Activated CD4-positive, alpha-beta T cell treated with anti-CD3 and anti-CD28 coated beads, Interleukin-10, Interleukin-2, amounts not matched to agents 100 ng/mL and 50 ng/mL, durations not matched to agents 16 hours and 8 hours (primary cell): ENCODE results near the gene RPEL1.
A peak's percentile ranks its signal among the peaks of the same experiment; 100 is the strongest.
"Not testable (repeated sequence)": the region's sequence is repeated elsewhere in the genome, so short reads cannot be mapped to it uniquely, and the experiment has no call there.

Source experiments
- DNase-seq: peaks from one replicate; pipeline ENCODE4 v3.0.0-alpha.2; 2020

RPEL1 gene

DNA sequence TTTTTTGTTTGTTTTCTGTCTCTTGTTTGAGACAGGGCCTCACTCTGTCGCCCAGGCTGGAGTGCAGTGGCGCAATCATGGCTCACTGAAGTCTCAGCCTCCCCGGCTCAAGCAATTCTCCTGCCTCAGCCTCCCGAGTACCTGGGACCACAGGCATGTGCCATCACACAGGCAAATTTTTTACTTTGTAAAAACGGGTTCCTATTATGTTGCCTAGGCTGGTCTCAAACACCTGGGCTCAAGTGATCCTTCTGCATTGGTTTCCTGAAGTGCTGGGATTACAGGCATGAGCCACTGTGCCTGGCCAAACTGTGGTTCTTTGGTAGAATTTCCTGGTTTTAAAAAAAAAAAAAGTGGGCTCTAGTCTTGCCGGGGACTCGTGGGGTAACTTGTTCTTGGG is at the start of gene RPEL1:
Gene RPEL1 (plus strand): TSS at position 301 of the 400 bp plus-strand sequence. CDS start 110 bp downstream, outside the sequence.
- DNase-seq, result not testable (repeated sequence)

DNA sequence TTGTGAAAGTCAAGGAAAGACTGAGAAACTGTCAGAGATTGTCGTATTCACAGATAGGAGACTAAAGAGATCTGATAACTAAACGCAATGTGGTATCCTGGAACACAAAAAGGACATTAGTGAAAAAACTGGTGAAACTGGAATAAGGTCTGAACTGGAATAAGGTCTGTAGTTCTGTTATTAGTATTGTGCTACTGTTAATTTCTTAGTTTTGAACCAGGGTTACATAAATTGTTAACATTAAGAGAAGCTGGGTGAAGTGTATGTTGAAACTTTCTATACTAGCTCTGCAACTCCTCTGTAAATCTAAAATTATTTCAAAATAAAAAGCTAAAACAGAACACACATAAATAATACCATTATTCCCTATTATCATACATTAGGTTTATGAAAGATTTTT is 49.2 kb upstream of the RPEL1 start:
- no peak for DNase-seq

DNA sequence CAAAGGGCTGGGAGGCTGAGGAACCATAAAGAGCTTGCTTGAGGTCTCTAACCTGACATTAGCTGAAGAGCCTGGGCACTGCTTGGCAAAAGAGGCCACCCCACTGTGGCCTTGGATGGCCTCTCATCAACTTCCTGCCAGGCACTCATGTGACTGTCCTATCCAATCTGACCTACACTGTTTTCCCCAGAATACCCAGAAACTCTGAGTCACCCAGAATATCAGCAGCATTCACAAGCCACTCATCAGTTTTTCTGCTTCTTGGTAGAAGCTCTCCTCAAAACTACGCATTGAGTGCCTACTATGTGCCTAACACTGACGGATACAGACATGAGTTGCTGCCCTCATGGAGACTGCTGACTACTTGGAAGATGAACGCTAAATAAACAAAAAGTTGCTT is 48.5 kb upstream of the RPEL1 start:
- DNase-seq, result peak; percentile 62

DNA sequence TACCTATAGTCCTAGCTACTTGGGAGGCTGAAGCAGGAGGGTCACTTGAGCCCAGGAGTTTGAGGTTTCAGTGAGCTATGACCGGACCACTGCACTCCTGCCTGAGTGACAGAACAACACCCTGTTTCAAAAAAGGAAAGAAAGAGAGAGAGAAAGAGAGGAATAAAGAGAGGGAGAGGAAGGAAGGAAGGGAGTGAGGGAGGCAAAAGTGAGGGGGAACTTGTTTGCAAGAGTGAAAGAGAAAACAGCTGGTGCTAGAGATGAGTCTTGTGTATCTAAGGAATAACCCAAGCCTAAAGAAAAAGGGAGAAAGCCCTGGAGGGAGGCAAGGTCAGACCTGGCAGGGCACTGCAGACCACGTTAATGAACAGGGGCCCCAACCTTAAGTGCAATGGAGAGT is 47.8 kb upstream of the RPEL1 start:
- DNase-seq, result no peak

DNA sequence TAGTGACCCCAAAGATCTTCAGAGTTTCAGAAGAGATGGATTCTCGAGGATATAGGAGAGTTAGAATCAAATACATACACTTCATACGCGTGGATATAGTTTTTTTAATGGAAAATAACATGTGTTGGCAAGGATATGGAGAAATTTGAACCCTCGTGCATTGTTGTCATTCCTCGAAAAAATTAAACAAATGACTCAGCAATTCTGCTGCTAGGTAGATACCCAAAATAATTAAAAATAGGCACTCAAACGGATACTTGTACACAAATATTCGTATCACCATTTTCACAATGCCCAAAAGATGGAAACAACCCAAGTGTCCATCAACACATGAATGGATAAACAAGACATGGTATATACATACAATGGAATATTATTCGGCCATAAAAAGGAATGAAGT is 47.0 kb upstream of the RPEL1 start:
- no peak for DNase-seq

DNA sequence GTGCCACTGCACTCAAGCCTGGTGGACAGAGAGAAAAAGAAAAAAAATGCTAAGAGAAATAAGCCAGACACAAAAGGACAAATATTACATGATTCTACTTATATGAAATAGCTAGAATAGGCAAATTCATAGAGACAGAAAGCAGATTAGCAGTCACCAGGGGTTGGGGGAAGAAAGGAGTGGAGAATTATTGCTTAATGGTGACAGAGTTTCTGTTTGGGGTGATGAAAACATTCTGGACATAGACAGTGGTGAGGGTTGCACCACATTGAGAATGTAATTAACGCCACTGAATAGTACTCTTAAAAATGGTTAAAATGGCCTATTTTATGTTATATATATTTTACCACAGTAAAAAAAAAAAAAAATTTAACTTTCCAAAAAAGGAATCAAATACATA is 46.2 kb upstream of the RPEL1 start:
- no peak for DNase-seq

DNA sequence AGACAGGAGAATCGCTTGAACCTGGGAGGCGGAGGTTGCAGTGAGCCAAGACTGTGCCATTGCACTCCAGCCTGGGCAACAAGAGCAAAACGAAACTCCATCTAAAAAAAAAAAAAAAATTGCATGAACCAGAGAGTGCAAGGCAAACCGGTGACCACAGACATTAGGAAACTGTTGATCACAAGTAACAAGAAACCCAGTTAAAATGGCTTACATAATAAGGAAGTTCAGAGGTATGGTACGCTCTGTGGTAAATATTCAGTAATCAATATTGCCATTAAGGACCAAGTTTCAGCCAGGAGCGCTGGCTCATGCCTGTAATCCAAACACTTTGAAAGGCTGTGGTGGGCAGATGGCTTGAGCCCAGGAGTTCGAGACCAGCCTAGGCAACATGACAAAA is 43.4 kb upstream of the RPEL1 start:
- DNase-seq, result no peak

DNA sequence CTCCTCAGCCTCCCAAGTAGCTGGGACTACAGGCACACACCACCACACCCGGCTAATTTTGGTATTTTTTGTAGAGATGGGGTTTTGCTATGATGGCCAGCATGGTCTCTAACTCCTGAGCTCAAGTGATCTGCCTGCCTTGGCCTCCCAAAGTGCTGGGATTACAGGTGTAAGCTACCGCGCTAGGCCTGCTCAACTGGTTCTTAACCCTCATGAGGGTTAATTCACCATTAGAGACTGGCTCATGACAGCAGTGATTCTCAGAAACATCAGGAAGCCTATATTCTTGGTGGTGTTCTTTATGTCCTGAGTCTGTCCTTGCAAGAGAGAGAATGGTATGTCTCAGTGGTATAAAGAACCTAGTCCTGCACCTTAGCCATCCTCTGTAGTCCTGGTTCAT is 42.2 kb upstream of the RPEL1 start:
- no peak for DNase-seq

DNA sequence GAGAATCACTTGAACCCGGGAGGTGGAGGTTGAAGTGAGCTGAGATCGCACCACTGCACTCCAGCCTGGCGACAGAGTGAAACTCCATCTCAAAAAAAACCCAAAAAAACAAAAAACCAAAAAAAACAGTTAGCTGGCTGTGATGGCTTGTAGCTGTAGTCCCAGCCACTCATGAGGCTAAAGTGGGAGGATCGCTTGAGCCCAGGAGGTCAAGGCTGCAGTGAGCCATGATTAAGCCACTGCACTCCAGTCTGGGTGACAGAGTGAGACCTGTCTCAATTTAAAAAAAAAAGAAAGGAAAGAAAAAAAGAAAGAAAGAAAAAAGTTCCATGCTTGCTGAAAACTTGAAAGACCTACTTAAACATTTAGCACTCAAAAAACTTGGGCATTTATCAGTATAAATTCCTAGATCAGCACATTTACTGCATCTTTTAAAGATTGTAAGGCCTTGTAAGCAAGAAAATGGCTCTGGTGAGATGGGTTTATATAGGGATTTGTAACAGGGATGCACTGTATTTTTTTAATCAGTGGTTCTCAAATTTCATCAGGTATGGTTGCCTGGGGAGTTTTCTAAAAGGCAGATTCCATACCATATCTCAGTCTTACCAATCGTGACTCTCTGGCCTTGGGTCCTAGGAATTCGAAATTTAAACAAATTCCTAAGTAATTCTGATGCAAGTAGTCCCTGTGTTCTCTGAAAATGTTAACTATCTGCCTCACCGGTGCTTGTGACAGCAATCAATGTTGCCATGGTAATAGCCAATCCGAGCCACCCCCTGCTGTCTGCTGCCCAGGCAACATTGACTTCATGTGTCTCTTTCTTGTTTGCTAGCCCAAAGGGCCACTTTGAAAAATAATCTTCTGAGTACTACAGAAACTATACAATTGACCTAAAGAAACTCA is 41.1 kb upstream of the RPEL1 start:
- DNase-seq, result no peak

DNA sequence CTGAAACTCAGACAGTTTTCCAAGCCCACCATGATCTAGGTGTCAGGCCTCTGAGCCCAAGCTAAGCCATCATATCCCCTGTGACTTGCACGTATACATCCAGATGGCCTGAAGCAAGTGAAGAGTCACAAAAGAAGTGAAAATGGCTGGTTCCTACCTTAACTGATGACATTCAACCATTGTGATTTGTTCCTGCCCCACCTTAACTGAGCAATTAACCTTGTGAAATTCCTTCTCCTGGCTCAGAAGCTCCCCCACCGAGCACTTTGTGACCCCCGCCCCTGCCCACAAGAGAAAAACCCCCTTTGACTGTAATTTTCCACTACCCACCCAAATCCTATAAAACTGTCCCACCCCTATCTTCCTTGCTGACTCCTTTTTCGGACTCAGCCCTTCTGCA is 40.3 kb upstream of the RPEL1 start:
- DNase-seq, result not testable (repeated sequence)

DNA sequence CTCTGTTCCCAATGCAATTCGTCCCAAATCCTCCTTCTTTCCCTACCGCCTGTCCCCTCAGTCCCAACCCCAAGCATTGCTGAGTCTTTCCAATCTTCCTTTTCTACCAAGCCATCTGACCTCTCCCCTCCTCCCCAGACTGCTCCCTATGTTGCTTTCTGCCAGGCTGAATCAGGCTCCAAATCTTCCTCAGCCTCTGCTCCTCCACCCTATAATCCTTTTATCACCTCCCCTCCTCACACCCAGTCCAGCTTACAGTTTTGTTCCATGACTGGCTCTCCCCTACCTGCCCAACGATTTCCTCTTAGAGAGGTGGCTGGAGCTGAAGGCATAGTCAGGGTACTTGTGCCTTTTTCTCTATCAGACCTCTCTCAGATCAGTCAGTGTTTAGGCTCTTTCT is 39.0 kb upstream of the RPEL1 start:
- not testable (repeated sequence) for DNase-seq

DNA sequence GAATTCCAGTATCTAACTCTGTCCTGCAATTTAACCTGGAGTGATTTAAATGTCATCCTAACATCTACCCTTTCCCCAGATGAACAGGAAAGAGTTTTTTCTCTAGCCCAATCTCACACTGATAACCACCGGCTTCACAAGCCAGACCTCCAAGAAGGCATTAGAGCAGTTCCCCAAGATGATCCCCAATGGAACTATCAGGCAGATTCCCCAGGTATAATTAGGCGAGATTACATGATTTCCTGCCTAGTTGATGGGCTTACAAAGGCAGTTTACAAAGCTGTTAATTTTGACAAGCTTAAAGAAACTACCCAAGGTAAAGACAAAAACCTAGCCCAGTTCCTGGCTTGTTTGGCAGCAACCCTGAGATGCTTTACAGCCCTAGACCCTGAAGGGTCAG is 38.5 kb upstream of the RPEL1 start:
- DNase-seq, result no peak

DNA sequence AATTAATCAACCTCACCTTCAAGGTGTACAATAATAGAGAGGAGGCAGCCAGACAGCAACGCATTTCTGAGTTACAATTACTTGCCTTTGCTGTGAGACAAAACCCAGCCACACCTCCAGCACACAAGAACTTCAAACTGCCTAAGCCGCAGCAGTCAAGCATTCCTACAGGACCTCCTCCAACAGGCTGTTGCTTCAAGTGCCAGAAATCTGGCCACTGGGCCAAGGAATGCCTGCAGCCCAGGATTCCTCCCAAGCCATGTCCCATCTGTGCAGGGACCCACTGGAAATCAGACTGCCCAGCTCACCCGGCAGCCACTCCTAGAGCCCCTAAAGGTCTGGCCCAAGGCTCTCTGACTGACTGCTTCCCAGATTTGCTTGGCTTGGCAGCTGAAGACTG is 38.0 kb upstream of the RPEL1 start:
- DNase-seq, result not testable (repeated sequence)

DNA sequence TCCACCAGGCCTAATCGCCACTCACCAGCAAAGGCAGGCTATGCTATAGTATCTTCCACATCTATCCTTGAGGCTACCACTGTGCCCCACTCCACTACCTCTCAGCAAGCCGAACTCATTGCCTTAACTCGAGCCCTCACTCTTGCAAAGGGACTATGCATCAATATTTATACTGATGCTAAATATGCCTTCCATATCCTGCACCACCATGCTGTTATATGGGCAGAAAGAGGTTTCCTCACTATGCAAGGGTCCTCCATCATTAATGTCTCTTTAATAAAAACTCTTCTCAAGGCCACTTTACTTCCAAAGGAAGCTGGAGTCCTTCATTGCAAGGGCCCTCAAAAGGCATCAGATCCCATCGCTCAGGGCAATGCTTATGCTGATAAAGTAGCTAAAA is 35.4 kb upstream of the RPEL1 start:
- not testable (repeated sequence) for DNase-seq

DNA sequence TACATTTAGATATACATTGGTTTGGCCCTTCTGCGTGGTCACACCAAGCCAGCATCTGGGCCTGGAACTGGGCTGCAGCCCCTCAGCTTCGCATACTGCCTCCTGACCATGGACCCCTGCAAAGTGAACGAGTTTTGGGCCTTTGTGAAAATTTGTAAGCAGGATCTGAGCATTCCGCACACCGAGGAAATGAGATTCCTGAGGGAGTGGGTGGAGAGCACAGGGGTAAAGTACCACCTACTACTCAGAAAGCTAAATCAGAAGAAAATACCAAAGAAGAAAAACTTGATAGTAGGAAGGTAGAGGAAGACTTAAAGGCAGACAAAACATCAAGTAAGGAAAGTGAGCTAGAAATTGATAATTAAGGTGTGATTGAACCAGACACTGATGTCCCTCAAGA is 30.1 kb upstream of the RPEL1 start:
- no peak for DNase-seq

DNA sequence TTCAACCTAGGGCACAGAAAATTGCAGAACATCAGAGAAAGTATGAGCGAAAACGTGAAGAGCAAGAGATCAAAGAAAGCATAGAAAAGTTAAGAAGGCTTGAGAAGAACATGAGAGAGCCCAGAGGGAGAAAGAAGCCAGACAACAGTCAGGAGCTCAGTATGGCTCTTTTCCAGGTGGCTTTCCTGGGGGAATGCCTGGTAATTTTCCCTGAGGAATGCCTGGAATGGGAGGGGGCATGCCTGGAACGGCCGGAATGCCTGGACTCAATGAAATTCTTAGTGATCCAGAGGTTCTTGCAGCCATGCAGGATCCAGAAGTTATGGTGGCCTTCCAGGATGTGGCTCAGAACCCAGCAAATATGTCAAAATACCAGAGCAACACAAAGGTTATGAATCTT is 29.3 kb upstream of the RPEL1 start:
- DNase-seq, result not testable (repeated sequence)

DNA sequence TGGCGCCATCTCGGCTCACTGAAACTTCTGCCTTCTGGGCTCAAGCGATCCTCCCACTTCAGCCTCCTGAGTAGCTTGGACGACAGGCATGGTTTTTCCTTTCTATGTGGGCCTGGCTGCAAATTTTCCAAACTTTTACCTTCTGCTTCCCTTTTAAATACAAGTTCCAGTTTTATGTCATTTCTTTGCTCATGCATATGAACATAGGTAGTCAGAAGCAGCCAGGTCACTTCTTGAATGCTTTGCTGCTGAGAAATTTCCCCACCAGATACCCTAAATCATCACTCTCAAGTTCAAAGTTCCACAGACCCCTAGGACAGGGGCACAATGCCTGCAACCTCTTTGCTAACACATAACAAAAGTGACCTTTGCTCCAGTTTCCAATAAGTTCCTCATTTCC is 21.6 kb upstream of the RPEL1 start:
- no peak for DNase-seq

DNA sequence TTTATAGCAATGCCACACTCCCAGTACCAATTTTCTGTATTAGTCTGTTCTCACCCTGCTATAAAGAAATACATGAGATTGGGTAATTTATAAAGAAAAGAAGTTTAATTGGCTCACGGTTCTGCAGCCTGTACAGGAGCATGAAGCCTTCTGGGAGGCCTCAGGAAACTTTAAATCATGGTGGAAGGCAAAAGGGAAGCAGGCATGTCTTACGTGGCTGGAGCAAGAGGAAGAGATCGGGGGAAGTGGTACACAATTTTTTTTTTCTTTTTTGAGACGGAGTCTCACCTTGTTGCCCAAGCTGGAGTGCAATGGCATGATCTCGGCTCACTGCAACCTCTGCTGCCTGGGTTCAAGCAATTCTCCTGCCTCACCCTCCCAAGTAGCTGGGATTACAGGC is 21.0 kb upstream of the RPEL1 start:
- not testable (repeated sequence) for DNase-seq

DNA sequence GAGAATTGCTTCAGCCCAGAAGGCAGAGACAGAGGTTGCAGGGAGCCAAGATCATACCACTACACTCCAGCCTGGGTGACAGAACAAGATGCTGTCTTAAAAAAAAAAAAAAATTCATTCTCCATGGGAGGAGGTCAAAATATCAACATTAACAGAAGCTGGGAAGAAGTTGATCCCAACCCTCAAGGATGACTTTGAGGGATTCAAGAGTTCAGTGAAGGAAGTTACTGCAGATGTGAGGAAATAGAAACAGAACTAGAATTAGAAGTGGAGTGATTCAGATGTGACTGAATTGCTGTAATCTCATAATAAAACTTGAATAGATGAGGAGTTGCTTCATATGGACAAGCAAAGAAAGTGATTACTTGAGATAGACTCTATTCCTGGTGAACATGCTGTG is 19.7 kb upstream of the RPEL1 start:
- DNase-seq, result no peak

DNA sequence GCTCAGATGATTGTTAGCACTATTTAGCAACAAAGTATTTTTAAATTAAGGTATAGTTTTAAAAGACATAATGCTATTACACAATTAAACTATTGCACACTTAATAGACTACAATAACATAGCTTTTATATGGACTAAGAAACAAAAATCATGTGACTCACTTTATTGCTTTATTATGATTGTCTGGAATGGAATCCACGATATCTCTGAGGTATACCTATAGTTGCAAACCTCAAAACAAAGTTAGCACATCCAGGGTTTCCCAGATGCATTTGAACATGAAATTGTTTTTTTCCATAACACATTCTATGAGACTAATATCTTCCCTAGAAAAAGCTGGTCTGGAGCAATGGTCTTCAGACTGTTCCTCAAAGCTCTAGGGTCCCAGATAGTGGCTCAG is 18.3 kb upstream of the RPEL1 start:
- DNase-seq, result no peak

DNA sequence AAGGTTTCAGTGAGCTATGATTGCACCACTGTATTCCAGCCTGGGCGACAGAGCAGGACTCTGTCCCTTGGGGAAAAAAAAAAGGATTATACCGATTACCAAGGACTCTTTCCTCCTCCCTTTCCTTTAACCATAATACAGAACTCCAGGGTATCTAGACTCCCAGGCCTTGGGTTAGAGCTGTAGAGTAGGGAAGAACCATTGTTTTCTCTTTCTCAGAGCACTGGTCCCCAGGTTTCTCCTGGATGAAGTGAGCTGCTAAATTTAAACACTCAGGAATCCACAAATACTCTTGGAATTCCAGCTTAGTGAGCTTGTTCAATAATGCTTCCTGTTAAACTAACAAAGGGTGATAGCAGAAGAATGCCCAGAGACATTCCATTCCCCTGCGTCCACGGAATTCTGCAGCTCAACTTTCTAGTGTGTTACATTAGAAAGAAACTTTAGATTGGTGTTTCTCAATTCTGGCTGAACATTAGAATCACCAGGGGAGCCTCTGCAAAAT is 14.6 kb upstream of the RPEL1 start:
- no peak for DNase-seq

DNA sequence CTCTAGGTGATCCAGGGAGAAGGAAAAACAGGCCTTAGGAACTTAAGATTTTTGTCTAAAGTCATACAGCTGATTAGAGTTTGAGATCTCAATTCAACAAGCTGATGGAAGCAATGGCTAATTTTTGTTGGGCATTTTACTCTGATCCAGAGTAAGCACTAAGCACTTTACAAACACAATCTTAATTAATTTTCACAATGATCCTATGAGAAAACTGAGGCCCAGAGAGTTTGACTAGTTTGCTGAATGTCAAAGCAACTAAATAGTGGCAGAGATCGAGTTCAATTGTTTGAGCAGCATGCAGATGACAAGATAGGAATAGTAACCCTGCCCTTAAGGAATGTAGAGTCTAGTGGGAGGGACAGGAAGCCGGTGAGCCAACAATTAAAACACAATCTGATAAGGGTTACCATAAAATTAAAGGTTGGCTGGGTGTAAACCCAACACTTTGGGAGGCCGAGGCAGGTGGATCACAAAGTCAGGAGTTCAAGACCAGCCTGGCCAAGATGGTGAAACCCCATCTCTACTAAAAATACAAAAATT is 13.5 kb upstream of the RPEL1 start:
- no peak for DNase-seq

DNA sequence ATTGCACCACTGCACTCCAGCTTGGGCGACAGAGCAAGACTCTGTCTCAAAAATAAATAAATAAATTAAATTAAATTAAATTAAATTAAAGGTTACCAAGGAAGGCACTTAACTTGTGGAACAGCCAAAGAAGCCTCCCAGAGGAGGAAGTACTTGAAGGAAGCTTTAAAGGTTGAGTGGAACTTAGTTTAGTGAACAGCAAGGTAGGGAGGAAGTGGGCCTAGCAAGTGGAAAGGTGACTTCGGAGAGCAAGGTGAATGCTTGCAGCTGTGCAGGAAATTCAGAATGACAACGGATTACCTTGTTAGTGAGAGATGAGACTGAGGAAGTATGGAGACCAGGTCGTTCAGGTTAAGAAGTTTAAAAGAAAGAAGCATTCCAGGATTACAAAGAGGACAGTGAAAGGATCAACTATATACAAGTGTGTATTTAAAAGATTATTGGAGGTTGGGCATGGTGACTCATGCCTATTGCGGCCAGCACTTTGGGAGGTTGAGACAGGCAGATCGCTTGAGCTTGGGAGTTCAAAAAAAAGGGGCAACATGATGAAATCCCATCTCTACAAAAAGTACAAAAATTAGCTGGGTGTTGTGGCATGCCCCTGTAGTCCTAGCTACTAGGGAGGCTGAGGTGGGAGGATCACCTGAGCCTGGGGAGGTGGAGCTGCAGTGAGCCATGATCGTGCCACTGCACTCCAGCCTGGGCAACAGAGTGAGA is 12.8 kb upstream of the RPEL1 start:
- DNase-seq, result no peak

DNA sequence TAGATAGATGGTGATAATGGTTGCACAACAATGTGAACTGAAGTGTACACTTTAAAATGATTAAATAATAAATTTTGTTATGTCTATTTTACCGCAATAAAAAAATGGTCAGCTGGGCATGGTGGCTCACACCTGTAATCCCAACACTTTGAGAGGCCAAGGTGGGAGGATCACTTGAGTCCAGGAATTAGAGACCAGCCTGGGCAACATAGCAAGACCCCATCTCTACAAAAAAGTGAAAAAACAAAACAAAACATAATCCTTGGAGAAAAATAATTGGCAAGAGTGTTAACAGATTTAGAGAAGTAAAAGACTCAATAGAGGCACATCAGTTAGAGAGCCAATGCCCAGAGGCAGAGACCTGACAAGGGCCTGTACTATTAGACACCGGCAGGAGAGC is 9.9 kb upstream of the RPEL1 start:
- no peak for DNase-seq
